Gastrocnemius medialis (tissue), 4 donors: ENCODE data around the gene SRP68.

ENCODE experiments used
- POLR2A ChIP-seq, 2 donors: fragments of 450-650 bp; IDR thresholded peaks; one replicate each; pipeline ENCODE4 v1.6.1; 2017; ENCODE audit warnings: antibody characterized with exemption in 2 of 2, mild to moderate bottlenecking in 2 of 2, moderate library complexity in 2 of 2
- TF ChIP-seq, protein P1 (sequence below), 5 experiments: fragments of 450-650 bp in 3 of 5; fragments of 200-600 bp in 2 of 5; sonication (generic) in 2 of 5; IDR thresholded peaks in 4 of 5; conservative IDR thresholded peaks in 1 of 5; 1 replicate in 4 of 5; 2 replicates in 1 of 5; pipeline ENCODE4 v1.5.1; 2016 to 2019; ENCODE audit warnings: antibody characterized with exemption in 5 of 5, mild to moderate bottlenecking in 3 of 5, moderate library complexity in 3 of 5

DNA sequence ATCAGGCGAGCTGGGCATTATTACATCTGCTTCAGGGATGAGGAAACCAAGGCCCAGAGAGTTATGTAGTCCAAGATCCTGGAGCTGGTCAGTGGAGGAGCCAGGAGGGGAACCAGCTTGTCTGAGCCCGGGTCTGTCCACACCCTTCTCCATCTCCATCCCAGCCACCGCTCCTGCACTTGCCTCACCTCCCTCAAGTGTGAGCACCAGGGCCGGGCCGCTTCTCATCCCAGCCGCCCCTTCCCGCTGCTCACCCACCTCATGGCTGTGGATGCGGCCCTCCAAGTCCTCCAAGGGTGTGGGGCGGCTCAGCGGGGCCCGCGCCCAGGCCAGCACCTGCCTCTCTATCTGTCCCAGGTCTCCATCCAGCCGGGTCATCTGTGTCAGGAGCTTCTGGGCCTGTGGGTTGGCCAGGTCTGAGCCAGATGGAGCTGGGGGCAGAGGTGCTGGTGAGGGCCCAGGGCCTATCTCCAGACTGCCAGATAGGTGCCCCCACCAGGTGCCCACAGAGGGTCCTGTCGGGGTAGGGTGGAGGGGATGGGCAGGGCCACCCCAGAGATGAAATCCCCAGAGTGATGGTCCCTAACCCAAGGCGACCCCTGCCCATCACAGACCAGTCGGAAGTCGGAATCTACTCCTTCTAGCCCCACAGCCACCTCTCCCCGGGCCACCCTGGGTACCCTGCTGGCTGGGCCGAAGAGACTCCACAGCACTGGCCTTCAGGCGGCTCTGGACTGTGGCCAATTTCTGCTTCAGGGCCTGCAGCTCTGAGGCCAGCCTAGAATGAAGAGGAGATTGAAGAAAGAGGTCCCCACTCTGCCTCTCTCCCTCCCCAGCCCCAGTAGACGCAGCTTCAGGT is 54.6 kb downstream of the SRP68 start:
- TF ChIP-seq, protein P1, sequence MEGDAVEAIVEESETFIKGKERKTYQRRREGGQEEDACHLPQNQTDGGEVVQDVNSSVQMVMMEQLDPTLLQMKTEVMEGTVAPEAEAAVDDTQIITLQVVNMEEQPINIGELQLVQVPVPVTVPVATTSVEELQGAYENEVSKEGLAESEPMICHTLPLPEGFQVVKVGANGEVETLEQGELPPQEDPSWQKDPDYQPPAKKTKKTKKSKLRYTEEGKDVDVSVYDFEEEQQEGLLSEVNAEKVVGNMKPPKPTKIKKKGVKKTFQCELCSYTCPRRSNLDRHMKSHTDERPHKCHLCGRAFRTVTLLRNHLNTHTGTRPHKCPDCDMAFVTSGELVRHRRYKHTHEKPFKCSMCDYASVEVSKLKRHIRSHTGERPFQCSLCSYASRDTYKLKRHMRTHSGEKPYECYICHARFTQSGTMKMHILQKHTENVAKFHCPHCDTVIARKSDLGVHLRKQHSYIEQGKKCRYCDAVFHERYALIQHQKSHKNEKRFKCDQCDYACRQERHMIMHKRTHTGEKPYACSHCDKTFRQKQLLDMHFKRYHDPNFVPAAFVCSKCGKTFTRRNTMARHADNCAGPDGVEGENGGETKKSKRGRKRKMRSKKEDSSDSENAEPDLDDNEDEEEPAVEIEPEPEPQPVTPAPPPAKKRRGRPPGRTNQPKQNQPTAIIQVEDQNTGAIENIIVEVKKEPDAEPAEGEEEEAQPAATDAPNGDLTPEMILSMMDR (IDR thresholded peaks at IDR 0.05 in 4 of 5, conservative IDR thresholded peaks at IDR 0.05 in 1 of 5): no peak
- TF ChIP-seq POLR2A (IDR thresholded peaks at IDR 0.05): no peak
